HG02885 (cell line): Measurements from ENCODE around the gene SLC9C2.
"Not testable (repeated sequence)": the region's sequence is repeated elsewhere in the genome, so short reads cannot be mapped to it uniquely, and the experiment has no call there.

Experiments used
- ATAC-seq: cut with Tn5 transposase; IDR thresholded peaks from one replicate; pipeline ENCODE4 v1.9.1; 2021; ENCODE audit warnings: mild to moderate bottlenecking; ENCODE audit not compliant: unreplicated experiment, poor library complexity

SLC9C2 gene

GRCh38 chr1:173603056-173603591 lies at the start of gene SLC9C2:
TSS of gene SLC9C2 (minus strand) at chr1:173603072. CDS start at chr1:173601776, 1,296 bp downstream.
- ATAC-seq: no peak

GRCh38 chr1:173648880-173649605 lies 46.2 kb upstream of the SLC9C2 start:
- no peak for ATAC-seq

- ATAC-seq: no peak
Observed at GRCh38 chr1:173646656-173647055, 43.8 kb upstream of the SLC9C2 start.

DNA sequence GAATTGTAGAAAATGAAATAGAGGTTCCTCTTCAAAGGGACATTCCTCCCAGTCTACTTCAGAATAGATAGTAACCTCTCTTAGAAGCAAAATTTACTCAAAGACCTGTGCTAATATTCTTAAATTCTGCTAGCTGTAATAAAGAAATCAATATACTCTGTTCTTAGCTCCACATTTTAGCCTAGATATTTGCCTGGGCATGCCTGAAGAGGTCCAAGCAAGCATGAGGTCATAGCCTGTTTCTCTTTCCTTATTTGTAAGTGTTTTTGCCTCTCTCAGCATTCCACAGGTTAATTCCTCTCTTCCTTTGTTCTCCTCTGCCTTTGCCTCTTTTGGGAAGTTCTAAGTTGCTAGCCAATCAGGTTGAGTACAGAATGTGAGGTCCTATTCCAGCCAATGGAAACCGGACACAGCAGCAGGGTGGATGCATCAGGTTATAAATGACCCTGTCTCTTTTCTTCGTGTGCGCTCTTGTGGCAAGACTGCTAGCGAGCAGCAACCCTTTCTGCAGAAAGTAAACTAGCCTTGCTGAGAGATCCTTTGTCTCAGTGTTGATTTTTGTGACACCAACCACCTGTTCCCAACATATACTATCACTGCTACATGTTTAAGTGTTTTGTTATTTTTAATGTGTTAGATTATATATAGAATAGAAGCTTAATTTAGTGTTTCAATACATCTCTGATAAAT lies 39.7 kb upstream of the SLC9C2 start:
- not testable (repeated sequence) for ATAC-seq

- no peak for ATAC-seq
Observed at GRCh38 chr1:173639102-173639501, 36.2 kb upstream of the SLC9C2 start.

GRCh38 chr1:173638043-173639021 lies 35.5 kb upstream of the SLC9C2 start:
- no peak for ATAC-seq

DNA sequence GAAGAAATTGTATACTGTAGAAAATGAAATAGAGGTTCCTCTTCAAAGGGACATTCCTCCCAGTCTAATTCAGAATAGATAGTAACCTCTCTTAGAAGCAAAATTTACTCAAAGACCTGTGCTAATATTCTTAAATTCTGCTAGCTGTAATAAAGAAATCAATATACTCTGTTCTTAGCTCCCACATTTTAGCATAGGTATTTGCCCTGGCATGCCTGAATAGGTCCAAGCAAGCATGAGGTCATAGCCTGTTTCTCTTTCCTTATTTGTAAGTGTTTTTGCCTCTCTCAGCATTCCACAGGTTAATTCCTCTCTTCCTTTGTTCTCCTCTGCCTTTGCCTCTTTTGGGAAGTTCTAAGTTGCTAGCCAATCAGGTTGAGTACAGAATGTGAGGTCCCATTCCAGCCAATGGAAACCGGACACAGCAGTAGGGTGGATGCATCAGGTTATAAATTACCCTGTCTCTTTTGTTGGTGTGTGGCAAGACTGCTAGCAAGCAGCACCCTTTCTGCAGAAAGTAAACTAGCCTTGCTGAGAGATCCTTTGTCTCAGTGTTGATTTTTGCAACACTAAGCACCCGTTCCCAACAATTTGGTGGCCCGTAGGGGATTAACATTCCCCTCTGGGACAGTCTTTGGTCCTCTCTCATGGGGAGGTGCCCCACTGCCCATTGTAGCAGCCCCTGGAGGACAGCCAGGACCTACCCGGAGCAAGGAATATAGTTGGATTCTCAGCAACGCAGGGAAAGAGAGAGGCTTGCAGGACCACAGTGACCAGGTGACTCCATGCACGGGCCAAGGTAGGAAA lies 34.6 kb upstream of the SLC9C2 start:
- ATAC-seq: not testable (repeated sequence)

DNA sequence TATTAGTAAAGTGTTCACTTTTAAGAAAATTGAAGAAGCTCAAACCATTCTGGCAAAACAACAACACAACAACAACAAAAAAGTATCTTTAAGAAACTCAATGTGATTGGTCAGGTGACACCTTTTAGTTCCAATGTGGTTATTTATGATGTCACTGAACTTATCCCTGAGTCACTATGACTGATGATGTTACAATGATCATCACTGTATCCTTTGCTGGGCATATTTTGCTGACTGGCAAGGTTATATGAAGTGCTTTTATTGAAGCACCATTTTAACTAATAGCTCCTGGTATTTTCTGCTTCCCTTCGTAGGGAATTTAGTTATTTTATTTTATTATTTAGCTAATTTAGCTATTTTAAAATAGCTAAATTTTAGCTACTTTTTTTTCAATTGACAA lies 32.2 kb upstream of the SLC9C2 start, which contains the start of gene TEX50:
Gene TEX50, plus strand, starts transcription at position 223 of the 400 bp plus-strand sequence. CDS start 184 bp downstream, outside the sequence.
- no peak for ATAC-seq

- ATAC-seq: no peak
Observed at GRCh38 chr1:173628888-173629287, 26.0 kb upstream of the SLC9C2 start.

DNA sequence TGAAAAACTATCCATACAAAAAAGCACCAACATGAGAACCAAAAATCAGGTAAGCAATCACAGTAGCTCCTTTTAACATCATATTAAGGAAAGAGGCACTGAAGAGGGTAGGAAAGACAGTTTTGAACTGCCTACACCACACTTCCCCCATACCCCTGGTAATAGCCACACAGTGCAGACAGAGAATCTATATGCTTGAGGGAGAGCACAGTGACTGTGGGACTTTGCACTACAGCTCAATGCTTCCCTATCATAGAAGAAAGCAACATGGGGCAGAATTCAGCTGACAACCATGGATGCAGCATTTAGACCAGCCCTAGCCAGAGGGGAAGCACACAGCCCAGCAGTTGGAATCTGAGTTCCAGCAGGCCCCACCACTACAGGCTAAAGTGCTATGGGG lies 24.4 kb upstream of the SLC9C2 start:
- ATAC-seq: no peak

DNA sequence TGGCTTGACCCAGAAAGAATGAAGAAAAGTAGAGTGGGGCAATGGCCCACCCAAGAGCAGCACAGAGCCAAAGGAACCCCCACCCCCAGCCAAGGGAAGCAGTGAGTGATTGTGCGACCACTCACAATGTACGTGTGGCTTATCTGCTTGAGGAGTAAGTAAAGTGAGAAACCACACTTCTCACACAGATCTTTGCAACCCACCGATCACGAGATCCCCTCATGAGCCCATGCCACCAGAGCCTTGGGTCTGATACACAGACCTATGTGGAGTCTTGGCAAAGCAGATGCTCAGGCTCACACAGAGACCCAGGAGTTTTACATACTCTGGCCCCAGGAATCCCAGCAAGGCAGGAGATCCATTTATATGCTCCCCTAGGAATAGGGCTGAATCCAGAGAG lies 14.0 kb upstream of the SLC9C2 start:
- no peak for ATAC-seq

DNA sequence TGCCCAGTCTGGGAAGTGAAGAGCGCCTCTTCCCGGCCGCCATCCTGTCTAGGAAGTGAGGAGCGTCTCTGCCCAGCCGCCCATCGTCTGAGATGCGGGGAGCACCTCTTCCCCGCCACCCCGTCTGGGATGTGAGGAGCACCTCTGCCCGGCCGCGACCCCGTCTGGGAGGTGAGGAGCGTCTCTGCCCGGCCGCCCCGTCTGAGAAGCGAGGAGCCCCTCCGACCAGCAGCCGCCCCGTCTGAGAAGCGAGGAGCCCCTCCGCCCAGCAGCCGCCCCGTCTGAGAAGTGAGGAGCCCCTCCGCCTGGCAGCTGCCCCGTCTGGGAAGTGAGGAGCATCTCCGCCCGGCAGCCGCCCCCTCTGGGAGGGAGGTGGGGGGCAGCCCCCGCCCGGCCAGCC lies 10.2 kb upstream of the SLC9C2 start:
- not testable (repeated sequence) for ATAC-seq

- no peak for ATAC-seq
Observed at GRCh38 chr1:173608503-173609216, 5.8 kb upstream of the SLC9C2 start.

DNA sequence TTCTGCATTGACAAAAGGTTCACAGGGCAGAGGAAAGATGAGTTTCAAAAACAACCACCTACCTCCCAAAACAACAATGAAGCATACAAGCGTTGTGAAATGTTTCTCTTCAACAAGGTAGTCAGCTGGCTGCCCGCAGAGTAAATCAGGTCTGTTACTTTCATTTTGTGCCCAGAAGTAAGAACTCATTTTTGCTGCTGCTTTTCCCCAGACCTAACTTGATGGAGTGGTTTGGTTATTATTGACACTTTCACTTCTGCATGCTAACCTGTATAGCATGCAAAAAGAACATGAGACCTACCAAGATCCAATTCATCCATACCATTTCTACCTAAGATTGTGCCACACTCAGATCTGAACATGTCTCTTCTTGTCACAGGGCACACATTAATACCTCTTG lies 1.3 kb downstream of the SLC9C2 start:
- ATAC-seq: peak; percentile 83

- ATAC-seq: no peak
Observed at GRCh38 chr1:173596097-173596825, 6.6 kb downstream of the SLC9C2 start.

- not testable (repeated sequence) for ATAC-seq
Observed at GRCh38 chr1:173591138-173591537, 11.7 kb downstream of the SLC9C2 start.

DNA sequence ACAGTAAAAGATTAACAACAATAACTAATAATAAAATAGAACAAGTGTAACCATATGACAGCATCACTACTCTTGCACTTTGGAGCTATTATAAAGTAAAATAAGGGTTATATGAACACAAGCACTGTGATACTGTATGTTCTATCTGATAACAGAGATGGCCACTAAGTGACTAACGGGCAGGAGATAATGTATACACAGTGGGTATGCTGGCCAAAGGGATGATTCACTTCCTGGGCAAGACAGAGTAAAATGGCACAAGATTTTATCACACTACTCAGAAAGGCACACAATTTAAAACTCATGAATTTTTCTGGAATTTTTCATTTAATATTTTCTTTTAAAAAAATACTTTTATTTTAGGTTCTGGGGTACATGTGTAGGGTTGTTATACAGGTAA lies 12.3 kb downstream of the SLC9C2 start:
- no peak for ATAC-seq

DNA sequence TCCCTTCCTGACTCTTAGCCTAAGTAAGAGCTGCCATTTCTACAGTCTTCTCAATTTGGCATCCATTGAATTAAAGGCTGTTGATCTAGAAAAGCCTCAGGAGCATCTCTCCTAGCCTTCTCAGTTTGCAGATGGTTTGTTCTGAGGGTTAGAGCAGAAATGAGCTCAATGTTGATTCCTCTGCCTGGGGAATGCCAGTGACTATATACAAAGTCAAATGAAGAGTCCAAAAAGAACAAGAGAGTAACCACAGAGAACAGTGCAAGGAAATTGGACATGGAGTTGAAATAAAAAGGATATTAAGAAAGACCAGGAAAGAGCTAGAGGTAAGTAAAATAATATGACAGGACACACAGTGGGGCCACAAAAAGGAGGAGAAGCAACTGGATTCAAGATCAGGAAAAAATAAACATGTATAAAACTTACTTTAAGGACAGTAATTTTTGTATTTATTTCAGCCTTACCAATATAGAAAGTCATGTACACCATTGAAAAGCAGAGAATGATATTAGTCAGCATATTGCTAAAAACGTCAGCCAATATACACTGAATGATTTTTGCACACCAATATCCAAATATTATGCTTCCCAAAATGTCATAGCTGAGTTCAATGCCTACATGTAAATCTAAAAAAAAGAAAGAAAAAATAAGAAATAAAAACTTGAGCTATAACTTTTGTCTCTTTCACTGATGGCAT lies 21.3 kb downstream of the SLC9C2 start:
- no peak for ATAC-seq
